IPS-11a (cell line): ENCODE measurements around the gene PIGR.

Source experiments
- H3K4me3 ChIP-seq: one replicate; pipeline ENCODE4 v1.5.1; 2013; ENCODE audit warnings: low read depth, low read length, control low read depth

PIGR gene

GRCh38 chr1:206892351-206892984, 53.8 kb downstream of the PIGR start:
- no peak overlapping the region for H3K4me3 ChIP-seq

- H3K4me3 ChIP-seq = no peak overlapping the region
Observed at GRCh38 chr1:206891412-206891811, 54.9 kb downstream of the PIGR start.

GRCh38 chr1:206890125-206891060, 55.9 kb downstream of the PIGR start:
- no peak overlapping the region for H3K4me3 ChIP-seq

GRCh38 chr1:206887701-206888100, 58.6 kb downstream of the PIGR start:
- no peak overlapping the region for H3K4me3 ChIP-seq

- H3K4me3 ChIP-seq = no peak overlapping the region
Observed at GRCh38 chr1:206886831-206887230, 59.4 kb downstream of the PIGR start.

- no peak overlapping the region for H3K4me3 ChIP-seq
Observed at GRCh38 chr1:206885341-206886060, 60.8 kb downstream of the PIGR start.

GRCh38 chr1:206883876-206884275, 62.4 kb downstream of the PIGR start:
- H3K4me3 ChIP-seq = no peak overlapping the region

GRCh38 chr1:206883160-206883559, 63.1 kb downstream of the PIGR start:
- no peak overlapping the region for H3K4me3 ChIP-seq

GRCh38 chr1:206882555-206882954, 63.7 kb downstream of the PIGR start:
- H3K4me3 ChIP-seq = no peak overlapping the region

GRCh38 chr1:206880314-206880713, 66.0 kb downstream of the PIGR start:
- H3K4me3 ChIP-seq = no peak overlapping the region
